H1 (cell line): ENCODE measurements around the gene RTEL1. TPM values are rescaled to one million over a fixed set of nuclear protein-coding genes. Genes with fewer than 3 reads are reported as not detected.

Experiments
- CTCF ChIA-PET: fragments of 300-600 bp; sonication (Branson Sonifier 250); formaldehyde crosslinking; loops from one replicate; lab custom pipeline; 2021; ENCODE audit not compliant: partially characterized antibody; lab: Charles Lee
- POLR2A ChIA-PET: fragments of 300-600 bp; sonication (Branson Sonifier 250); formaldehyde crosslinking; loops from one replicate; lab custom pipeline; 2021; ENCODE audit warnings: inconsistent platforms; ENCODE audit not compliant: partially characterized antibody; lab: Charles Lee
- DNase-seq, 2 experiments: peaks; one replicate each; pipeline versions ENCODE4 v3.0.0 to v3.0.0-alpha.2; 2010 to 2022; ENCODE audit warnings: low spot score in 2 of 2, low read depth in 1 of 2, mixed read lengths in 1 of 2
- FAIRE-seq: peaks from 2 replicates; lab custom pipeline; 2011; peaks lifted over from hg19 to GRCh38; lab: Jason Lieb, UNC
- H2AFZ ChIP-seq: 2 replicates; pipeline ENCODE4 v1.8.1; 2012; ENCODE audit warnings: low read length, inconsistent platforms
- H2AK5ac ChIP-seq: 2 replicates; pipeline ENCODE4 v1.6.1; 2013; ENCODE audit warnings: low read depth, low read length
- H2BK120ac ChIP-seq: replicated peaks from 2 replicates; pipeline ENCODE3; 2013; ENCODE audit warnings: low read depth, low read length, inconsistent platforms
- H2BK12ac ChIP-seq: 2 replicates; pipeline ENCODE4 v1.6.1; 2013; ENCODE audit warnings: low read depth, low read length
- H2BK15ac ChIP-seq: 2 replicates; pipeline ENCODE4 v1.6.1; 2013; ENCODE audit warnings: low read length
- H2BK20ac ChIP-seq: 2 replicates; pipeline ENCODE4 v1.6.1; 2013; ENCODE audit warnings: low read length
- H2BK5ac ChIP-seq: 2 replicates; pipeline ENCODE4 v1.6.1; 2013; ENCODE audit warnings: low read depth, low read length
- H3K14ac ChIP-seq: 2 replicates; pipeline ENCODE4 v1.6.1; 2013; ENCODE audit warnings: inconsistent platforms; ENCODE audit not compliant: insufficient read length
- H3K18ac ChIP-seq: 2 replicates; pipeline ENCODE4 v1.6.1; 2013; ENCODE audit warnings: low read length; ENCODE audit errors: extremely low read depth
- H3K23ac ChIP-seq: 2 replicates; pipeline ENCODE4 v1.6.1; 2013; ENCODE audit warnings: inconsistent platforms; ENCODE audit not compliant: insufficient read length
- H3K23me2 ChIP-seq: 2 replicates; pipeline ENCODE4 v1.6.1; 2013; ENCODE audit warnings: low read depth, low read length
- H3K27ac ChIP-seq: 2 replicates; pipeline ENCODE4 v1.6.1; 2011; ENCODE audit warnings: low read depth, low read length, inconsistent platforms
- H3K27me3 ChIP-seq, 4 experiments: replicated peaks in 1 of 4; 1 replicate in 1 of 4; 2 replicates in 3 of 4; pipeline versions ENCODE4 v1.6.1 to v1.8.1; 2011 to 2013; ENCODE audit warnings: low read length in 3 of 4, mild to moderate bottlenecking in 3 of 4, inconsistent platforms in 2 of 4, mixed read lengths in 2 of 4, moderate library complexity in 1 of 4; ENCODE audit not compliant: control insufficient read depth in 3 of 4, insufficient read depth in 3 of 4; ENCODE audit errors: extremely low read depth in 1 of 4
- H3K36me3 ChIP-seq, 4 experiments: 2 replicates each; pipeline versions ENCODE4 v1.6.1 to v1.8.1; 2011 to 2013; ENCODE audit warnings: mild to moderate bottlenecking in 4 of 4, low read length in 3 of 4, moderate library complexity in 2 of 4, control low read depth in 1 of 4, inconsistent platforms in 1 of 4; ENCODE audit not compliant: insufficient read depth in 4 of 4, control insufficient read depth in 2 of 4
- H3K4ac ChIP-seq: replicated peaks from 2 replicates; pipeline ENCODE3; 2013; ENCODE audit warnings: low read length, low read depth, mixed read lengths, inconsistent platforms; ENCODE audit not compliant: insufficient read length
- H3K4me1 ChIP-seq, 4 experiments: replicated peaks in 1 of 4; 1 replicate in 1 of 4; 2 replicates in 3 of 4; pipeline versions ENCODE4 v1.6.1 to v1.8.1; 2011 to 2013; ENCODE audit warnings: low read length in 3 of 4, inconsistent platforms in 2 of 4, mixed read lengths in 1 of 4; ENCODE audit not compliant: insufficient read depth in 4 of 4, control insufficient read depth in 3 of 4
- H3K4me2 ChIP-seq, 2 experiments: 2 replicates each; pipeline versions ENCODE4 v1.6.1 to v1.8.1; 2011 to 2013; ENCODE audit warnings: low read depth in 2 of 2, low read length in 2 of 2, control low read depth in 1 of 2, inconsistent platforms in 1 of 2, mild to moderate bottlenecking in 1 of 2; ENCODE audit not compliant: insufficient read depth in 1 of 2
- H3K4me3 ChIP-seq, 4 experiments: fragments of 200-600, 300-600 bp in 1 of 4; sonication (generic), shearing (Covaris generic), sonication (Bioruptor Twin) in 1 of 4; 2 replicates each; pipeline versions ENCODE4 v1.5.1 to v1.8.1; 2011 to 2016; ENCODE audit warnings: low read length in 4 of 4, low read depth in 3 of 4, control low read depth in 2 of 4, inconsistent platforms in 2 of 4, mild to moderate bottlenecking in 2 of 4, mixed read lengths in 1 of 4, moderate library complexity in 1 of 4; ENCODE audit not compliant: insufficient read depth in 2 of 4; ENCODE audit errors: extremely low read depth in 1 of 4
- H3K56ac ChIP-seq: replicated peaks from 2 replicates; pipeline ENCODE3; 2013; ENCODE audit warnings: low read depth, mild to moderate bottlenecking, mixed read lengths, low read length, inconsistent platforms; ENCODE audit not compliant: insufficient read length
- H3K79me1 ChIP-seq: 2 replicates; pipeline ENCODE4 v1.6.1; 2013; ENCODE audit warnings: low read depth, low read length, control low read depth
- H3K79me2 ChIP-seq, 2 experiments: 2 replicates each; pipeline versions ENCODE4 v1.6.1 to v1.8.1; 2012 to 2013; ENCODE audit warnings: low read length in 2 of 2, mild to moderate bottlenecking in 2 of 2, inconsistent platforms in 1 of 2; ENCODE audit not compliant: insufficient read depth in 2 of 2, control insufficient read depth in 1 of 2
- H3K9ac ChIP-seq, 4 experiments: replicated peaks in 1 of 4; 1 replicate in 1 of 4; 2 replicates in 3 of 4; pipeline versions ENCODE4 v1.6.1 to v1.8.1; 2011 to 2013; ENCODE audit warnings: low read depth in 3 of 4, low read length in 3 of 4, control low read depth in 2 of 4, mild to moderate bottlenecking in 2 of 4, moderate library complexity in 2 of 4, inconsistent platforms in 1 of 4; ENCODE audit errors: extremely low read depth in 1 of 4
- H3K9me3 ChIP-seq, 2 experiments: 2 replicates each; pipeline versions ENCODE4 v1.6.1 to v1.8.1; 2012 to 2013; ENCODE audit warnings: mild to moderate bottlenecking in 2 of 2, moderate library complexity in 2 of 2, control low read depth in 1 of 2, inconsistent platforms in 1 of 2, low read depth in 1 of 2, low read length in 1 of 2, mixed read lengths in 1 of 2; ENCODE audit not compliant: insufficient read depth in 2 of 2
- H4K20me1 ChIP-seq, 2 experiments: replicated peaks in 1 of 2; 2 replicates each; pipeline versions ENCODE3 to v1.8.1; 2011 to 2013; ENCODE audit warnings: inconsistent platforms in 2 of 2, low read length in 2 of 2, mild to moderate bottlenecking in 1 of 2; ENCODE audit not compliant: insufficient read depth in 2 of 2, control insufficient read depth in 1 of 2
- H4K5ac ChIP-seq: 2 replicates; pipeline ENCODE4 v1.6.1; 2013; ENCODE audit warnings: low read length, low read depth, mixed read lengths, inconsistent platforms; ENCODE audit not compliant: insufficient read length
- H4K8ac ChIP-seq: 2 replicates; pipeline ENCODE4 v1.8.0; 2013; ENCODE audit warnings: mild to moderate bottlenecking, moderate library complexity, low read length, inconsistent platforms; ENCODE audit not compliant: insufficient read depth; ENCODE audit errors: extremely low read depth
- H4K91ac ChIP-seq: replicated peaks from 2 replicates; pipeline ENCODE3; 2013; ENCODE audit warnings: low read length, mixed read lengths, inconsistent platforms; ENCODE audit not compliant: insufficient read length
- ASH2L ChIP-seq: fragments of 200-600, 300-600 bp; sonication (generic); IDR thresholded peaks from one replicate; pipeline ENCODE4 v1.7.1; 2017; ENCODE audit warnings: low read length
- NRF1 ChIP-seq: IDR thresholded peaks from 2 replicates; pipeline ENCODE4 v1.6.1; 2011; ENCODE audit warnings: mild to moderate bottlenecking, low read depth, low read length, improper control_type of control experiment
- POLR2AphosphoS5 ChIP-seq: IDR thresholded peaks from 2 replicates; pipeline ENCODE4 v1.6.1; 2011; ENCODE audit warnings: low read depth, low read length
- TCF12 ChIP-seq: IDR thresholded peaks from 2 replicates; pipeline ENCODE4 v1.6.1; 2011; ENCODE audit warnings: low read depth, mild to moderate bottlenecking, low read length
- WGBS, 2 experiments: shearing (Covaris generic) in 1 of 2; methylation state at CpG; one replicate each; pipeline versions ENCODE4 v1.1.6 to v1.1.7; 2013 to 2015; ENCODE audit warnings: low lambda C conversion rate in 2 of 2, mixed read lengths in 2 of 2, inconsistent platforms in 1 of 2, low coverage in 1 of 2, missing lambda C conversion rate in 1 of 2; ENCODE audit not compliant: insufficient replicate concordance in 2 of 2, insufficient coverage in 1 of 2, insufficient read length in 1 of 2; ENCODE audit errors: extremely low coverage in 1 of 2, missing lambda C conversion rate in 1 of 2; 5-methylcytosine and 5-hydroxymethylcytosine counted together
- polyA plus RNA-seq, 7 experiments: library from polyadenylated mRNA; depleted of rRNA in 3 of 7; stranded (reverse) in 5 of 7; unstranded in 2 of 7; fragments of >200 nt in 5 of 7; fragments of 200-250 nt in 2 of 7; gene quantifications; 1 replicate in 5 of 7; 2 replicates in 1 of 7; 4 replicates in 1 of 7; pipeline versions ENCODE4 v1.2.1 to v1.2.3, GENCODE V29; 2011 to 2013; ENCODE audit warnings: missing spikeins in 2 of 7, mixed read lengths in 2 of 7
- total RNA-seq: library from RNA; stranded (reverse); fragmentation: NEBNext Ultra II Directional; extraction: Animal tissue kit (Norgen Biotek cat#: 25700); gene quantifications from 2 replicates; pipeline ENCODE4 v1.2.1, GENCODE V29; 2021
- TF ChIP-seq, protein P1 (sequence below), 3 experiments: IDR thresholded peaks; 1 replicate in 2 of 3; 2 replicates in 1 of 3; pipeline versions ENCODE4 v1.5.1 to v1.6.1; 2011; ENCODE audit warnings: low read length in 3 of 3, mild to moderate bottlenecking in 3 of 3, inconsistent platforms in 2 of 3, low read depth in 1 of 3, moderate library complexity in 1 of 3; ENCODE audit not compliant: insufficient read depth in 1 of 3; ENCODE audit errors: control extremely low read depth in 1 of 3
- TF ChIP-seq, protein P2 (sequence below): IDR thresholded peaks from 2 replicates; pipeline ENCODE4 v1.6.1; 2012; ENCODE audit warnings: low read length, inconsistent platforms
- TF ChIP-seq, protein P3 (sequence below): IDR thresholded peaks from 2 replicates; pipeline ENCODE4 v1.6.1; 2011; ENCODE audit warnings: low read length, improper control_type of control experiment

The RTEL1 gene
- total and polyA plus RNA-seq, 2 of the 8 experiments (the other 6 are each of a cell fraction or from before 2014, with no cell fraction given): 16.2 to 37.1 TPM

DNA sequence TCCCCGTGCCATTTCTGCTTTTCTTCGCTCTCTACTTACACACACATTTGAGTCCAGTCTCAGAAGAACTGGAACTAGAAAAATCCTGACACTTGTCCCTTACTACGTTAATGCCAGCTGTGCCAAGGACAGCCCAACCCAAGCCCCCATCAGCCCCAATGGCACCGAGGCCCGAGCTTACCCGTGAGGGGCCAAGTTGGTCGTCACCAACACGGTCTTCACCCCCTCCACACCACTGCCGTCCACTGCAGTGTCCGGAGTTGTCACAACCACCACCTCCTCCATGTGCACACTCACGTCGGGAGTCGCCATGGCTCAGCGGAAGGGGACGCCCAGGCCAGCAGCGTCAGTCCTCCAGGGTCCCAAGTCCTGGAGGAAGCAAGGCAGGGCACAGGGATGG is 39.0 kb upstream of the RTEL1 start:
- H3K14ac ChIP-seq: no peak overlapping the region
- no peak overlapping the region for H3K56ac ChIP-seq
- no peak overlapping the region for H3K4ac ChIP-seq
- H4K8ac ChIP-seq: no peak overlapping the region
- no peak overlapping the region for H3K9ac ChIP-seq
- no peak for DNase-seq
- no peak overlapping the region; the same call in 1 of the 2 replicates for H2BK5ac ChIP-seq
- H3K36me3 ChIP-seq: peaks cover 5 to 20% (median 14%) of the 10 kb centered on the region in 4 experiments; a peak in 5 of 8 replicates
- peaks cover 0 to 5% of the 10 kb centered on the region in 2 experiments for H4K20me1 ChIP-seq
- no peaks in the 10 kb centered on the region for H3K23me2 ChIP-seq
- no peak overlapping the region for H2BK12ac ChIP-seq
- no peak overlapping the region for H3K23ac ChIP-seq
- peaks cover 9% of the 10 kb centered on the region in 2 experiments; a peak in 3 of 4 replicates for H3K9me3 ChIP-seq
- H2BK15ac ChIP-seq: no peak overlapping the region
- POLR2A ChIA-PET: interaction anchor here (0.8 to 1.2 kb wide), 2 partner anchors 31 to 44 kb away, joined by 3 read pairs; no protein-coding TSS in a partner anchor
- H3K4me2 ChIP-seq: no peak overlapping the region
- H2BK120ac ChIP-seq: no peak overlapping the region
- no peak overlapping the region for H3K18ac ChIP-seq
- no peak overlapping the region for H2AK5ac ChIP-seq
- no peaks in the 10 kb centered on the region; a peak in 1 of 7 replicates for H3K4me1 ChIP-seq
- CTCF ChIA-PET: interaction anchor here (0.6 to 2.2 kb wide), 4 partner anchors 14 to 395 kb away, joined by 3 to 7 read pairs (median 4); no protein-coding TSS in a partner anchor
- H3K79me2 ChIP-seq: peaks cover 0 to 40% of the 10 kb centered on the region in 2 experiments; a peak in 2 of 4 replicates
- H3K27me3 ChIP-seq: no peaks in the 10 kb centered on the region; a peak in 2 of 7 replicates
- H4K91ac ChIP-seq: no peak overlapping the region
- H4K5ac ChIP-seq: no peak overlapping the region
- WGBS, 2 experiments: 96% methylated on average over 16 of the region's 16 CpGs; no CpG with 5 or more reads in 1 of the 2 experiments
- H2BK20ac ChIP-seq: no peak overlapping the region
- peaks cover 7% of the 10 kb centered on the region for H3K79me1 ChIP-seq
- no peak overlapping the region for H3K27ac ChIP-seq
- no peak overlapping the region for H3K4me3 ChIP-seq
- FAIRE-seq: no peak
- H2AFZ ChIP-seq: no peak overlapping the region
- TF ChIP-seq POLR2AphosphoS5: no peak
- TF ChIP-seq NRF1: no peak
- TF ChIP-seq ASH2L: no peak
- TF ChIP-seq, protein P1, sequence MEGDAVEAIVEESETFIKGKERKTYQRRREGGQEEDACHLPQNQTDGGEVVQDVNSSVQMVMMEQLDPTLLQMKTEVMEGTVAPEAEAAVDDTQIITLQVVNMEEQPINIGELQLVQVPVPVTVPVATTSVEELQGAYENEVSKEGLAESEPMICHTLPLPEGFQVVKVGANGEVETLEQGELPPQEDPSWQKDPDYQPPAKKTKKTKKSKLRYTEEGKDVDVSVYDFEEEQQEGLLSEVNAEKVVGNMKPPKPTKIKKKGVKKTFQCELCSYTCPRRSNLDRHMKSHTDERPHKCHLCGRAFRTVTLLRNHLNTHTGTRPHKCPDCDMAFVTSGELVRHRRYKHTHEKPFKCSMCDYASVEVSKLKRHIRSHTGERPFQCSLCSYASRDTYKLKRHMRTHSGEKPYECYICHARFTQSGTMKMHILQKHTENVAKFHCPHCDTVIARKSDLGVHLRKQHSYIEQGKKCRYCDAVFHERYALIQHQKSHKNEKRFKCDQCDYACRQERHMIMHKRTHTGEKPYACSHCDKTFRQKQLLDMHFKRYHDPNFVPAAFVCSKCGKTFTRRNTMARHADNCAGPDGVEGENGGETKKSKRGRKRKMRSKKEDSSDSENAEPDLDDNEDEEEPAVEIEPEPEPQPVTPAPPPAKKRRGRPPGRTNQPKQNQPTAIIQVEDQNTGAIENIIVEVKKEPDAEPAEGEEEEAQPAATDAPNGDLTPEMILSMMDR (IDR thresholded peaks at IDR 0.05; ENCODE audit: control extremely low read depth in 1 of 3, insufficient read depth in 1 of 3, low read depth in 1 of 3, low read length in 3 of 3): no peak
- TF ChIP-seq TCF12: no peak
- TF ChIP-seq, protein P2, sequence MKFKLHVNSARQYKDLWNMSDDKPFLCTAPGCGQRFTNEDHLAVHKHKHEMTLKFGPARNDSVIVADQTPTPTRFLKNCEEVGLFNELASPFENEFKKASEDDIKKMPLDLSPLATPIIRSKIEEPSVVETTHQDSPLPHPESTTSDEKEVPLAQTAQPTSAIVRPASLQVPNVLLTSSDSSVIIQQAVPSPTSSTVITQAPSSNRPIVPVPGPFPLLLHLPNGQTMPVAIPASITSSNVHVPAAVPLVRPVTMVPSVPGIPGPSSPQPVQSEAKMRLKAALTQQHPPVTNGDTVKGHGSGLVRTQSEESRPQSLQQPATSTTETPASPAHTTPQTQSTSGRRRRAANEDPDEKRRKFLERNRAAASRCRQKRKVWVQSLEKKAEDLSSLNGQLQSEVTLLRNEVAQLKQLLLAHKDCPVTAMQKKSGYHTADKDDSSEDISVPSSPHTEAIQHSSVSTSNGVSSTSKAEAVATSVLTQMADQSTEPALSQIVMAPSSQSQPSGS: no peak
- TF ChIP-seq, protein P3, sequence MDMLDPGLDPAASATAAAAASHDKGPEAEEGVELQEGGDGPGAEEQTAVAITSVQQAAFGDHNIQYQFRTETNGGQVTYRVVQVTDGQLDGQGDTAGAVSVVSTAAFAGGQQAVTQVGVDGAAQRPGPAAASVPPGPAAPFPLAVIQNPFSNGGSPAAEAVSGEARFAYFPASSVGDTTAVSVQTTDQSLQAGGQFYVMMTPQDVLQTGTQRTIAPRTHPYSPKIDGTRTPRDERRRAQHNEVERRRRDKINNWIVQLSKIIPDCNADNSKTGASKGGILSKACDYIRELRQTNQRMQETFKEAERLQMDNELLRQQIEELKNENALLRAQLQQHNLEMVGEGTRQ: no peak
